ENCODE results near the gene NOL7. TPM values are rescaled to one million over a fixed set of nuclear protein-coding genes. Genes with fewer than 3 reads are reported as not detected.
A peak's percentile ranks its signal among the peaks of the same experiment; 100 is the strongest.

Gene NOL7
- total and polyA plus RNA-seq, 9 of the 15 experiments (the other 6 are each of a cell fraction or from before 2014, with no cell fraction given), result 19.4 to 235 (median 157) TPM

DNA sequence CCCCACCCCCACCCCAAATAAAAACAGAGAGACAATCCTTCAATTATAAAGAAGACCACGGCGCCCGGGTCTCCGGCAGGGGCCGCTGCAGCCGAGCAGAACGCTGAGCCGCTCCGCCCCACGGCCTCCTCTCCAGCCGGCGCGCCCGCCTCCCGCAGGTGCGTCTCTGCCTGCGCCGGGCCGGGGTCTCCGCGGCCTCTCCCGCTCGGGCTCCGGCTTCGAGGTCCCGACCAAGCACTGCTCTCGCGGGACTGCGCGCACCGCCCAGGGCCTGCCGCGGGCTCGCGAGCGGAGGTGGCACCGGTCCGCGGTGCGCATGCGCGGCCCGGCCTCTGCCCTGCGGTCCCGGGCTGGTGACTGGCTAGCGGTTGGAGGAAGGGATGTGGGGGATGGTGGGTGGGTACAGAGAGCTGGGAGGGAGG is 41.0 kb upstream of the NOL7 start (continued):
- TF ChIP-seq, protein P1, sequence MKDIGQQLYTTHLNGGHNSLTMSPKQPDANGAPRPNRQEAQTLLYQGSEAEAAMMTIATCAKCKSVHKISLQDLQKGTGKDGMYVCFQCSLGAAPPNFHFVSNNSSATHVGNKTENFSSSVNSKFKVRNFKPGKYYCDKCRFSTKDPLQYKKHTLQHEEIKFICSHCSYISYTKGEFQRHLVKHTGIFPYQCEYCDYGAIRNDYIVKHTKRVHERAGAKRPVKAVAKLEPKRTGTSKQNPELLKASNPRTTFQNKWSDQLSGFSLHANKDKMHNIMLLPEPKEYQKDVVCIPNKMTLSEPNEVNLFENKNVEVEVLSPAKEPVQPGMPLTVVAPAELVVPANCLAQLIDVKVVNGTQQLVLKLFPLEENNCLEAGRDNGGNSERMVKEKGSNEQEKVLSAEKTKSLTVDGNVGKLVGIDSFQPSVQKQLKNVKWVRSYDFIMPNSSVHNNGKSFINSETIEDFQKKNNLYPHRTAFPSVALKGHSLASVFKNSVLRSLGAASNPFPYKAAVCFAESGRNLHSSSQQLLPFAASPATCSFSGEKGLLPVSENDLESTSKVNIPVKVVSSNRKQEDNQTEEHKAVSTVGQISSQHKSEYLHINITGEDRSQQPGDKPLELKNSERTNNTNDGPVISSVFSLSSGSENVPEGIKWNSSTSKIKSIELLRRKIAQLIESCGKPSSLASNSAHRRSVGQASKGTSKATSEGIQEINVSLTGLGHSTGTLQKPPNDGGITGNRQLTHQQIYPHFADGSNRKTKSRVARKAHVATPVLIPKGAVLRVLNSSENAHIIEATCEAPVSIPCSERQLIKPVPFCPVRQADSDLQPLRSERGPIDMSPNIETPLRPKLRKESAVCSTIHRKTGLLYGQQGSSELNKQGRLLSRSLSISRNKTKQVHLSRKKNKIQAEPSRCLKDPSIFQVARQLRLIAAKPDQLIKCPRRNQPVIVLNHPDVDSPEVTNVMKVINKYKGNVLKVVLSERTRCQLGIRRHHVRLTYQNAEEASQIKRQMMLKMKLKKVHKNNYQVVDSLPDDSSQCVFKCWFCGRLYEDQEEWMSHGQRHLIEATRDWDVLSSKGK (CRISPR knock-in tag; IDR thresholded peaks at IDR 0.05), result no peak
- TF ChIP-seq, protein P2, sequence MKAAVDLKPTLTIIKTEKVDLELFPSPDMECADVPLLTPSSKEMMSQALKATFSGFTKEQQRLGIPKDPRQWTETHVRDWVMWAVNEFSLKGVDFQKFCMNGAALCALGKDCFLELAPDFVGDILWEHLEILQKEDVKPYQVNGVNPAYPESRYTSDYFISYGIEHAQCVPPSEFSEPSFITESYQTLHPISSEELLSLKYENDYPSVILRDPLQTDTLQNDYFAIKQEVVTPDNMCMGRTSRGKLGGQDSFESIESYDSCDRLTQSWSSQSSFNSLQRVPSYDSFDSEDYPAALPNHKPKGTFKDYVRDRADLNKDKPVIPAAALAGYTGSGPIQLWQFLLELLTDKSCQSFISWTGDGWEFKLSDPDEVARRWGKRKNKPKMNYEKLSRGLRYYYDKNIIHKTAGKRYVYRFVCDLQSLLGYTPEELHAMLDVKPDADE (conservative IDR thresholded peaks at IDR 0.05; ENCODE audit: control insufficient read depth, low read depth, low read length), result no peak
- TF ChIP-seq U2AF2 (optimal IDR thresholded peaks at IDR 0.05; ENCODE audit: low read depth, low read length), result no peak
- TF ChIP-seq BDP1 (IDR thresholded peaks at IDR 0.05; ENCODE audit: insufficient read depth, insufficient read length), result no peak
- TF ChIP-seq THAP12 (CRISPR knock-in tag; IDR thresholded peaks at IDR 0.05), result no peak
- TF ChIP-seq, protein P3, sequence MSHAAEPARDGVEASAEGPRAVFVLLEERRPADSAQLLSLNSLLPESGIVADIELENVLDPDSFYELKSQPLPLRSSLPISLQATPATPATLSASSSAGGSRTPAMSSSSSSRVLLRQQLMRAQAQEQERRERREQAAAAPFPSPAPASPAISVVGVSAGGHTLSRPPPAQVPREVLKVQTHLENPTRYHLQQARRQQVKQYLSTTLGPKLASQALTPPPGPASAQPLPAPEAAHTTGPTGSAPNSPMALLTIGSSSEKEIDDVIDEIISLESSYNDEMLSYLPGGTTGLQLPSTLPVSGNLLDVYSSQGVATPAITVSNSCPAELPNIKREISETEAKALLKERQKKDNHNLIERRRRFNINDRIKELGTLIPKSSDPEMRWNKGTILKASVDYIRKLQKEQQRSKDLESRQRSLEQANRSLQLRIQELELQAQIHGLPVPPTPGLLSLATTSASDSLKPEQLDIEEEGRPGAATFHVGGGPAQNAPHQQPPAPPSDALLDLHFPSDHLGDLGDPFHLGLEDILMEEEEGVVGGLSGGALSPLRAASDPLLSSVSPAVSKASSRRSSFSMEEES (CRISPR knock-in tag; IDR thresholded peaks at IDR 0.05), result no peak
- no peak for TF ChIP-seq CBX3 (IDR thresholded peaks at IDR 0.05; ENCODE audit: borderline replicate concordance in 1 of 2, low read length in 2 of 2)
- TF ChIP-seq SRF (CRISPR knock-in tag; IDR thresholded peaks at IDR 0.05), result no peak
- no peak for TF ChIP-seq PHTF2 (CRISPR knock-in tag; IDR thresholded peaks at IDR 0.05)
- no peak for TF ChIP-seq SETDB1 (IDR thresholded peaks at IDR 0.05; ENCODE audit: low read length)
- TF ChIP-seq TAF15 (IDR thresholded peaks at IDR 0.05; ENCODE audit: low read depth, low read length), result no peak
- TF ChIP-seq JUND (IDR thresholded peaks at IDR 0.05; ENCODE audit: borderline replicate concordance, low read depth, low read length), result peak; percentile 28; the same call in 1 of the 2 replicates
- TF ChIP-seq JUND (tag; IDR thresholded peaks at IDR 0.05; ENCODE audit: borderline replicate concordance, low read depth, low read length), result no peak; the same call in 2 of the 3 replicates
- TF ChIP-seq SNIP1 (IDR thresholded peaks at IDR 0.05; ENCODE audit: low read depth), result no peak
- no peak for TF ChIP-seq HDAC2 (IDR thresholded peaks at IDR 0.05)
- TF ChIP-seq CHCHD3 (CRISPR knock-in tag; IDR thresholded peaks at IDR 0.05), result no peak
- TF ChIP-seq CREBBP (IDR thresholded peaks at IDR 0.05; ENCODE audit: low read depth, low read length), result no peak
- no peak for TF ChIP-seq ZNF12 (CRISPR knock-in tag; IDR thresholded peaks at IDR 0.05)
- TF ChIP-seq NR2C2 (CRISPR knock-in tag; IDR thresholded peaks at IDR 0.05), result no peak
- no peak for TF ChIP-seq NR2C2 (tag; IDR thresholded peaks at IDR 0.05)
- TF ChIP-seq MTA3 (IDR thresholded peaks at IDR 0.05; ENCODE audit: borderline replicate concordance), result 0 out of 2 replicates have a peak, but pooled peaks have one; percentile 53
